WTC11 (cell line): Measurements from ENCODE around the gene DAB1.

Source experiments
- JUN ChIP-seq: sonication (generic); formaldehyde crosslinking; IDR thresholded peaks from 2 replicates; pipeline ENCODE4 v1.8.0; 2023; ENCODE audit warnings: mild to moderate bottlenecking, missing genetic modification reagents
- MYBL2 ChIP-seq: sonication (generic); formaldehyde crosslinking; IDR thresholded peaks from 2 replicates; pipeline ENCODE4 v1.8.1; 2023; ENCODE audit warnings: mild to moderate bottlenecking, moderate library complexity, missing genetic modification reagents
- SP1 ChIP-seq: sonication (generic); formaldehyde crosslinking; conservative IDR thresholded peaks from 2 replicates; pipeline ENCODE4 v1.8.1; 2022; ENCODE audit warnings: missing genetic modification reagents
- TEAD4 ChIP-seq: sonication (generic); formaldehyde crosslinking; IDR thresholded peaks from 2 replicates; pipeline ENCODE4 v1.8.0; 2022; ENCODE audit warnings: mild to moderate bottlenecking, missing genetic modification reagents
- TP53 ChIP-seq: sonication (generic); formaldehyde crosslinking; IDR thresholded peaks from 2 replicates; pipeline ENCODE4 v1.8.1; 2023; ENCODE audit warnings: mild to moderate bottlenecking, missing genetic modification reagents
- ZNF138 ChIP-seq: sonication (generic); formaldehyde crosslinking; conservative IDR thresholded peaks from 2 replicates; pipeline ENCODE4 v1.8.1; 2022; ENCODE audit warnings: mild to moderate bottlenecking, moderate library complexity, missing genetic modification reagents
- ZNF416 ChIP-seq: fragments of 250-450 bp; sonication (Bioruptor Pico); IDR thresholded peaks from 2 replicates; pipeline ENCODE4 v1.9.0; 2021; ENCODE audit warnings: mild to moderate bottlenecking, inconsistent platforms
- TF ChIP-seq, protein P1 (sequence below): fragments of 200-600 bp; IDR thresholded peaks from 2 replicates; pipeline ENCODE4 v1.8.0; 2022; ENCODE audit warnings: antibody characterized with exemption
- TF ChIP-seq, protein P2 (sequence below): sonication (generic); formaldehyde crosslinking; IDR thresholded peaks from 2 replicates; pipeline ENCODE4 v1.8.0; 2022; ENCODE audit warnings: mild to moderate bottlenecking, missing genetic modification reagents
- TF ChIP-seq, protein P3 (sequence below): sonication (generic); formaldehyde crosslinking; IDR thresholded peaks from 2 replicates; pipeline ENCODE4 v1.8.1; 2022; ENCODE audit warnings: low read depth, missing genetic modification reagents, borderline replicate concordance
- TF ChIP-seq, protein P4 (sequence below): fragments of 250-450 bp; sonication (Bioruptor Pico); IDR thresholded peaks from 2 replicates; pipeline ENCODE4 v1.9.0; 2021; ENCODE audit warnings: mild to moderate bottlenecking, borderline replicate concordance

DNA sequence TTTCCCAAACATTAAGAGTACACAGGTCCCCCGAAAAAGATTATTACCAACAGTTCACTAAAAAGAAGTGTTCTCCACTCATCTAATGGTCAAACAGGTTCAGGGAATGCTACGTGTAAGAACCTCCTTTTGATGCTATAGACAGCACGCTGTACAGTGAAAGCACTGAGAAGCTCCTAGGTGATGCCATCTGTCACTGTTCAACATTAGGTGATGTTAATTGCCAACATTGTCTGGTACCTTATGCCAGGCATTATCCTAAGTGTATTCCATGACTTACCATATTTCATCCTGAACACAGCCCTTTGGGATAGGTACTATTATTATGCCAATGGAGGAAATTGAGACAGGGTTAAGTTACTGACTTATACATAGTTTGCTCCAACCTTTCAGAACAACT, 82.1 kb downstream of the DAB1 start:
- TF ChIP-seq, protein P1, sequence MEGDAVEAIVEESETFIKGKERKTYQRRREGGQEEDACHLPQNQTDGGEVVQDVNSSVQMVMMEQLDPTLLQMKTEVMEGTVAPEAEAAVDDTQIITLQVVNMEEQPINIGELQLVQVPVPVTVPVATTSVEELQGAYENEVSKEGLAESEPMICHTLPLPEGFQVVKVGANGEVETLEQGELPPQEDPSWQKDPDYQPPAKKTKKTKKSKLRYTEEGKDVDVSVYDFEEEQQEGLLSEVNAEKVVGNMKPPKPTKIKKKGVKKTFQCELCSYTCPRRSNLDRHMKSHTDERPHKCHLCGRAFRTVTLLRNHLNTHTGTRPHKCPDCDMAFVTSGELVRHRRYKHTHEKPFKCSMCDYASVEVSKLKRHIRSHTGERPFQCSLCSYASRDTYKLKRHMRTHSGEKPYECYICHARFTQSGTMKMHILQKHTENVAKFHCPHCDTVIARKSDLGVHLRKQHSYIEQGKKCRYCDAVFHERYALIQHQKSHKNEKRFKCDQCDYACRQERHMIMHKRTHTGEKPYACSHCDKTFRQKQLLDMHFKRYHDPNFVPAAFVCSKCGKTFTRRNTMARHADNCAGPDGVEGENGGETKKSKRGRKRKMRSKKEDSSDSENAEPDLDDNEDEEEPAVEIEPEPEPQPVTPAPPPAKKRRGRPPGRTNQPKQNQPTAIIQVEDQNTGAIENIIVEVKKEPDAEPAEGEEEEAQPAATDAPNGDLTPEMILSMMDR = no peak
- TF ChIP-seq TP53 (CRISPR knock-in tag) (no peak), JUN (no peak), SP1 (CRISPR knock-in tag) (no peak), MYBL2 (no peak), TEAD4 (CRISPR knock-in tag) (no peak), ZNF138 (no peak), ZNF416 (CRISPR knock-in tag) (no peak)
- TF ChIP-seq, protein P2, sequence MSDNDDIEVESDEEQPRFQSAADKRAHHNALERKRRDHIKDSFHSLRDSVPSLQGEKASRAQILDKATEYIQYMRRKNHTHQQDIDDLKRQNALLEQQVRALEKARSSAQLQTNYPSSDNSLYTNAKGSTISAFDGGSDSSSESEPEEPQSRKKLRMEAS (CRISPR knock-in tag) = no peak
- TF ChIP-seq, protein P3, sequence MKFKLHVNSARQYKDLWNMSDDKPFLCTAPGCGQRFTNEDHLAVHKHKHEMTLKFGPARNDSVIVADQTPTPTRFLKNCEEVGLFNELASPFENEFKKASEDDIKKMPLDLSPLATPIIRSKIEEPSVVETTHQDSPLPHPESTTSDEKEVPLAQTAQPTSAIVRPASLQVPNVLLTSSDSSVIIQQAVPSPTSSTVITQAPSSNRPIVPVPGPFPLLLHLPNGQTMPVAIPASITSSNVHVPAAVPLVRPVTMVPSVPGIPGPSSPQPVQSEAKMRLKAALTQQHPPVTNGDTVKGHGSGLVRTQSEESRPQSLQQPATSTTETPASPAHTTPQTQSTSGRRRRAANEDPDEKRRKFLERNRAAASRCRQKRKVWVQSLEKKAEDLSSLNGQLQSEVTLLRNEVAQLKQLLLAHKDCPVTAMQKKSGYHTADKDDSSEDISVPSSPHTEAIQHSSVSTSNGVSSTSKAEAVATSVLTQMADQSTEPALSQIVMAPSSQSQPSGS = no peak
- TF ChIP-seq, protein P4, sequence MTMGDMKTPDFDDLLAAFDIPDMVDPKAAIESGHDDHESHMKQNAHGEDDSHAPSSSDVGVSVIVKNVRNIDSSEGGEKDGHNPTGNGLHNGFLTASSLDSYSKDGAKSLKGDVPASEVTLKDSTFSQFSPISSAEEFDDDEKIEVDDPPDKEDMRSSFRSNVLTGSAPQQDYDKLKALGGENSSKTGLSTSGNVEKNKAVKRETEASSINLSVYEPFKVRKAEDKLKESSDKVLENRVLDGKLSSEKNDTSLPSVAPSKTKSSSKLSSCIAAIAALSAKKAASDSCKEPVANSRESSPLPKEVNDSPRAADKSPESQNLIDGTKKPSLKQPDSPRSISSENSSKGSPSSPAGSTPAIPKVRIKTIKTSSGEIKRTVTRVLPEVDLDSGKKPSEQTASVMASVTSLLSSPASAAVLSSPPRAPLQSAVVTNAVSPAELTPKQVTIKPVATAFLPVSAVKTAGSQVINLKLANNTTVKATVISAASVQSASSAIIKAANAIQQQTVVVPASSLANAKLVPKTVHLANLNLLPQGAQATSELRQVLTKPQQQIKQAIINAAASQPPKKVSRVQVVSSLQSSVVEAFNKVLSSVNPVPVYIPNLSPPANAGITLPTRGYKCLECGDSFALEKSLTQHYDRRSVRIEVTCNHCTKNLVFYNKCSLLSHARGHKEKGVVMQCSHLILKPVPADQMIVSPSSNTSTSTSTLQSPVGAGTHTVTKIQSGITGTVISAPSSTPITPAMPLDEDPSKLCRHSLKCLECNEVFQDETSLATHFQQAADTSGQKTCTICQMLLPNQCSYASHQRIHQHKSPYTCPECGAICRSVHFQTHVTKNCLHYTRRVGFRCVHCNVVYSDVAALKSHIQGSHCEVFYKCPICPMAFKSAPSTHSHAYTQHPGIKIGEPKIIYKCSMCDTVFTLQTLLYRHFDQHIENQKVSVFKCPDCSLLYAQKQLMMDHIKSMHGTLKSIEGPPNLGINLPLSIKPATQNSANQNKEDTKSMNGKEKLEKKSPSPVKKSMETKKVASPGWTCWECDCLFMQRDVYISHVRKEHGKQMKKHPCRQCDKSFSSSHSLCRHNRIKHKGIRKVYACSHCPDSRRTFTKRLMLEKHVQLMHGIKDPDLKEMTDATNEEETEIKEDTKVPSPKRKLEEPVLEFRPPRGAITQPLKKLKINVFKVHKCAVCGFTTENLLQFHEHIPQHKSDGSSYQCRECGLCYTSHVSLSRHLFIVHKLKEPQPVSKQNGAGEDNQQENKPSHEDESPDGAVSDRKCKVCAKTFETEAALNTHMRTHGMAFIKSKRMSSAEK (CRISPR knock-in tag) = no peak
